GF-D8 (cell line): Measurements from ENCODE around the gene INSRR.

Experiments used
- DNase-seq: peaks from one replicate; lab custom pipeline; 2025; lab: John Stamatoyannopoulos, UW

INSRR gene

DNA sequence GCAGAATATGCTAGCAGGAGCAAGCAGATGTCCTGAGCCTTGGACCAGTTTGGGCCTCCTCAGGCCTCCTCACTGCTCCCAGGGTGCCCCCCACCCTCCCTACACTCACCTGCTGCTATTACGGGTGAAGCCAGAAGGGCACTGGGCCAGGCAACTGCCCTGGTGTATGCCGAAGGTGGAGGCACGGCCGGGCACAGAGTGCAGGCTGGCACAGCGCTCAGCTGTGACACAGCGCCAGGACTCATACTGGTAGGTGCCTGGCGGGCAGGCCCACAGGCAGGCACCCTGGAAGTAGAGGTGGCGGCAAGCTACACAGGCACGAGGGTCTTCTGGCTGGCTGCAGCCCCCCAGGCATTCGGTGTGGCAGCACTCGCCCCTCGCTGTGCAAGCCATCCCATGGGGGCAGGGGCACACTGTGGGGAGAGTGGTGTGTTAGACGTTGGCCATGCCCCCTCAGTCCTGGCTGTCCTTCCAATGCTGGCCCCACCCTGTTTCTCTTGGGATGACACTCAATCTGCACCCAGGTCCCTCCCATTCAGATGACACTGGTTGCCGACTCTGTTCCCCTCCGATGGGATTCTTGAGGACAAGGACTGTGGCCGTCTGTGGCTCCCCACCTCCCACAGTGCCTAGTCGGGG, 7.0 kb downstream of the INSRR start:
- no peak for DNase-seq

DNA sequence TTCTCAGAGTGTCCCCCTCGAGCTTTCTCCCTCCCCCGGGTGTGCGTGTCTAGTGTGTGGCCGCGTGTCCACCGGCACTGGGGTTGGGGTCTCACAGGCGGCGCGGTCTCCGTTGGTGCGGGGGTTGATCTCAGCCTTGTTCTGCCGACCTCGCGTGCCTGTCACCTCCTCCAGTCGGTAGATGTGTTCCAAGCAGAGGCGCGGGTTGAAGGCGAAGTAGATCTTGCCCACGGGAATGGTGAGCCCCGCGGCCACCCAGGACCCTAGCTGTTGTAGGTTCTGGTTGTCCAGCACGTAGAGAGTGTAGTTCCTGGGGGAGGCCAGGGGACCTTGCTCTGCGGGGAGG, 9.8 kb downstream of the INSRR start:
- no peak for DNase-seq

GRCh38 chr1:156848461-156849150, 10.3 kb downstream of the INSRR start:
- DNase-seq: no peak

DNA sequence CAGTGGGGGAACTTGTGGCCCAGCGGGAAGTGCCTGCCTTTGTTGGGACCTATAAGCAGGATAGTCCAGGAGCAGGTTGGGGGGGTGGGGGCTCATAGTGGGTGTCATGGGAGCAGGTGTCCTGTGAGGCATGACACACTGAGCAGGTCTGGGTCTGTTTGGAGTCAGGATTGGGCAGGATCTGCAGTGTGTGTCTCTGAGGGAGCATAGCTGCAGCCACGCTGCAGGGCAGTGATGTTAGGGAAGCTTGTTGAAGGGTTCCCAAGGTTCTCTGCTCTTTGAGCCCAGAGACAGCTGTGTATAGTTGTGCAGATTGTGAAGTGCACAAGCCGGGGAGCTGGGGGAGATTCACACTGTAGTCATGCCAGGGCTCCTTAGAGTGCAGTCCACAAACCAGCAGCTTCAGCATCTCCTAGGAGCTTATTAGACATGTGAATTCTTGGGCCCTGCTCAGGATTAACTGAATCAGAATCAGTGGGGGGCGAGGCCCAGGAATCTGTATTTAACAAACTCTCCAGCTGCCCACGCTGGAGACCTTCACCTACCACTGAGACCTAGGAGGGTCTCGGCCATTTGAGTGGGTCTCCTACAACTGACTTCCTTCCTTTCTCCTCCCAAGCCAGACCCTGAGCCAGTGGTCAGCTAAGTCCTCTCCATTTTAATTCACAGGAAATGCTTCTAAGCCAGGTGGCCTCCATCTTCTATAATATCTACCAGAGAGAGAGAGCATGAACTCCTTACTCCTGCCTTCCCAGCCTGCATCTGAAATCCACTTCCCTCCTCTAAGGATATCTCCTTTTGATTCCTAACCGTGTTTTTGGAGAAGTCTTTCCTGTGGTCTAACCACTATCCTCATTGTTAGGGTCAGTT, 11.1 kb downstream of the INSRR start:
- no peak for DNase-seq

DNA sequence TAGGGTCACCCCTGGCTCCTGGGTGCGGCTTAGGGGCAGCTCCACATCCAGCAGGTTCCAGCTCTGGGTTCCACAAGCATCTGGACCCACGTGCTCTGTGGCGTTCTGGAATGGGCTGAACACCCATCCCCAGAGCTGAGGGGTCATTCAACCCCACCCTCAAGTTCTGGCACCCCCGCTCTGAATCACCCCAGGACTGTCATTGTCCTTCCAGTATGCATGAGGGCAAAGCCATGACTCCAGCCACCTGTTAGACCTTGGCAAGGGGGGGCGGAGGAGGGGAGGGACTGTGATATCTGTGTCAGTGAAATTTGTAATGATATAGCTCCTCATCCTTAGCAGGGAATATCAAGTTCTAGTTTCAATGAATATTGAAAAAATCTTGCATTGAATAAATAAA, 12.3 kb downstream of the INSRR start:
- DNase-seq: no peak

GRCh38 chr1:156845953-156846545, 12.9 kb downstream of the INSRR start:
- no peak for DNase-seq

DNA sequence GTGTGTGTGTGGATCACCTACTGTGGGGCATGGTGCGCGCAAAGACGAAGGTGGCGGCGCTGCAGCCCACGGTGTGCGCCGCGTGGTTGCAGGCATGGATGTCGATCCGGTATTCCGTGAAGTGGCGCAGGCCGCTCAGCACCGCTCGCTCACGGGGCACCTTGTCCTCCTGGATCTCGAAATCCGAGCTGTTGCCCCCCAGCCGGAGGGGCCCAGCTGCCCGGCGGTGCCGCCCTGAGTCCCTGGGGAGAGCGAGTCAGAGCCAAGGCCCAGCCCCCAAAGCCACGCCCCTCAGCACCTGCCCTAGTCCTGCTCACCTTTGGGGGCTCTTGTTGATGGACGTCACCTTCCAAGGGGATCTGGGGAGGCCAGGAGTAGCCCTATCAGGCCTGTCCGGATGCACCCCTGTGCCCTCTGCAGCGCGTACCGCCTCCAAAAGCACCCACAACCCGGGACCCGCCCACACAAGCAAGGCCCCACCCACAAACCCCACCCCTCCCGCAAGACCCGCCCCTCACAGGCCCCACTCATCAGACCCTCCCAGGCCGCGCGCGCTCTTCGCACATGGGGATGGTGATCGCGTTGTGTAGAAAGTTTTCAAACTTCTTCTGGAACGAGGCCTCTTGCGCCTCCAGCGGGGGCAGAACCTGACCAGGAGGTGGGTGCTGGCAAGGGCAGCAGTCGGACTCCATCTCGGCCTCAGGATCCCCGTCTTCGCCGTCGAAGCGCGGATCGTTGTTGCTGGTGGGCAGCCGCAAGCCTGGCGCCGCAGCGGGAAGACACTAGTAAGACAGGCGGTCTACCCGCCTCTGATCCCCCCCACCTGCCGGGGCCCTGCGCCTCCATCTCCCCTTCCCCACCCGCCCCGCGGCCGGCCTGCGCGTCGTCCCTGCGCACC, 13.6 kb downstream of the INSRR start:
- DNase-seq: no peak

GRCh38 chr1:156844638-156845037, 14.3 kb downstream of the INSRR start:
- DNase-seq: no peak

- DNase-seq: no peak
Observed at GRCh38 chr1:156844102-156844501, 14.8 kb downstream of the INSRR start.

GRCh38 chr1:156842618-156843300, 16.2 kb downstream of the INSRR start:
- DNase-seq: no peak

DNA sequence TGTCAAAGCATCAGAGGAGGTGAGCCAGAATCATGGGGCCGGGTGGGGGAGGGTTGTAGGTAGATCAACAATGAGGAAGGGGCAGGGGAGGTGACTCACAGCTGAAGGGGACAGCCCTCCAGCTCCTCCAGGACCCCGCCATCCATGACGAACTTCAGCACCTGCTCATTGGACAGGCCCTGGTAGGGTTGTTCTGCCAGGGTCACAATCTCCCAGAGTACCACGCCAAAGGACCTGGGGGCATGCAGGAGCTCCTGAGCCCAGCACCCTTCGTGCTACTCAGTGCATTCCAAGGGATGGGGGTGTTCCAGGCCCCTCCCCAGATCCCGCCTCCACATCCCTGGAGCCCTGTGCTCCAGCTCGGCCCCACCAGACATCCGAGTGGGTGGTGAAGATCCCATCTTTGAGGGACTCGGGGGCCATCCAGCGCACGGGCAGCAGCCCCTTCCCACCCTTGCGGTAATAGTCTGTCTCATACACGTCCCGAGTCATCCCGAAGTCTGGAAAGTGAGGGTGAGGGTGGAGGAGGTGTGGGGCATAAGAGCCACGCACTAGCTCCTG, 17.5 kb downstream of the INSRR start:
- DNase-seq: no peak

DNA sequence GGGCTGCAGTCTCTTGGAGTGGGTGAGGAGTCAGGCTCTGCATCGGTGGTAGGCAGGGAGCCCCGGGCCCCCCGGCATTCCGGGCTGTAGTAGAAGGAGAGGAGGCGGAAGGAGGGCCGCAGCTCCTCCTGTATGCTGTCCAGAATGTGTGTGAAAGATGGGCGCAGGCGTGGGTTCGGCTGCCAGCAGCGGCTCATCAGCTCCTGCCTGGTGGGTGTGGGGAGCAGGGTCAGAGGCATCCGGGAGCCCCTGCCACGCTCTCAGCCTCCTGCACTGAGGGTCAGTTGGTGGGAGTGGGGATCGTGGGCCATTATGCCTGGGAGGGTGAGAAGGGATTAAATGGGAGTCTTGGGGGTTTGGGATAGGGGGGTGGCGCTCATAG, 18.0 kb downstream of the INSRR start:
- no peak for DNase-seq

DNA sequence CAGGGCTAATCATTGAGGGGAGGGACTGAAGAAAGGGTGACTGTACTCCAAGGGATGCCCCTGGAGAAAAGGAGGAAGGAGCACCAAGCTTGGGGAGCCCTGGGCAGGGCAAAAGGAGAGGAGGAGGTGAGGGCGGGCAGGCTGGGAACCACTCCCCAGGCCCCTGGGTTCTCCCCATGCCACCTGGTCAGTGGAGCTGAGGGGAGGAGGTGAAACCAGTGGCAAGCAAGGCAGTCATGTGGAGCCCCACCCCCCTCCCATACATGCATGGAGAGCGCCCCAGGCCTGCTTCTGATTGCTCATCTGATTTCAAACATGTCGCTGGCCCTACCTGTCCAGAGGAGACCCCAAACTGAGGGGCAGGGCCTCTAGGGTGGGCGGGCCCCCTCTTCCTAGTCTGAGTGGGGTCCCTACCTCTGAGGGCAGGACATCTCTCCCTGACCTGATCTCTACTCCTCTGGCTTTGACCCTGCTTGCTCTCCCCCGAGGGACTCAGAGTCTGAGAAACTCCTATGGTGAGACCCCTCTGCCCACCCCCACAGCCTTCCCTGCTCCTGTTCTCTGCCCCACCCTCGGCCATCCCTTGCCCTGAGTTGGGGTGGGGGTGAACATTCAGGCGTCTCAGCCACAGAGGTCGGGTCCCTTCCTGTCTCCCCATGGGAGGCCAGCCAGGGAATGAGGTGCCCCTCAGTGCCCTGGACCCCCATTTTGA, 18.6 kb downstream of the INSRR start:
- DNase-seq: no peak

DNA sequence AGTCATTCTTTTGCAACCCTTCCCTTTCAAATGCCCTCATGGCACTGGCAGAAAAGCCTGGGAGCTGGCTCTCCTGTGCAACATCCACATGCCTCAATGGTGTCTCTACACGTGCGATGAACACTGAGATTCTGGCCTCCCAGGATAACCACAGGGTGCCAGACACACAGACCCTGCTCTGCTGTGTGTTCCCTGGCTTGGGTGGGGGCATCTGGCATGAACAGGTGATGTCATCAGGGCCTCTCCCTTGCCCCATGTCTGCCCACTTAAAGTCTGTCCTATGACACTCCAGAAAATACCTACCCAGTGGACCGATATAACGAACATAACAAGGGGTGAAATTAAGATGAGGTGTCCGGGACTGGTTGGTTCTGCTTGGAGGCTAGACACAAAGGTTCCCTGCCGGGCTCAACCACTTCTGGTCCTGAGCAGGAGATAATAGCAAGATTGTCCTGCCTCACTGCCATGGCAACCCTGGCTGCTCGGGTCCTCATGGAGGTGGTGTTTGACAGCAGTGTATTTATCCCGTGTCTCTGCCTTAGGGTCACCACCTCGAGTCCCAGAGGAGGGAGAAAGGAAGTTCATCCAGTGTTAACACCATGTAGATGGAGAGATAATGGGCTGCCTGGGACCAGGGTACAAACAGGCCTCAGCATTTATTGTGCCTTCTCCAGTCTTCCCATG, 19.3 kb downstream of the INSRR start:
- no peak for DNase-seq

- DNase-seq: no peak
Observed at GRCh38 chr1:156838972-156839371, 19.9 kb downstream of the INSRR start.

- no peak for DNase-seq
Observed at GRCh38 chr1:156836892-156837291, 22.0 kb downstream of the INSRR start.

- no peak for DNase-seq
Observed at GRCh38 chr1:156836041-156836654, 22.8 kb downstream of the INSRR start.

- no peak for DNase-seq
Observed at GRCh38 chr1:156834322-156834721, 24.6 kb downstream of the INSRR start.

- no peak for DNase-seq
Observed at GRCh38 chr1:156833603-156834002, 25.3 kb downstream of the INSRR start.
